Lower leg skin (tissue), 4 donors: ENCODE results near the gene TNIP1. TPM values are rescaled to one million over a fixed set of nuclear protein-coding genes. Genes with fewer than 3 reads are reported as not detected.
A peak's percentile ranks its signal among the peaks of the same experiment; 100 is the strongest.

Experiments used
- DNase-seq, 2 donors: peaks; one replicate each; pipeline ENCODE4 v3.0.0-alpha.2; 2019; ENCODE audit warnings: low spot score in 2 of 2
- H3K4me3 ChIP-seq: fragments of 200-600 bp; sonication (generic); 2 replicates; pipeline ENCODE4 v1.5.1; 2017; ENCODE audit warnings: mild to moderate bottlenecking, low read depth; ENCODE audit not compliant: poor library complexity, severe bottlenecking
- CTCF ChIP-seq, 3 donors: fragments of 450-650 bp; IDR thresholded peaks; one replicate each; pipeline ENCODE4 v1.5.1; 2016; ENCODE audit warnings: antibody characterized with exemption in 3 of 3, mild to moderate bottlenecking in 3 of 3, moderate library complexity in 2 of 3
- POLR2A ChIP-seq, 2 donors: fragments of 450-650 bp; IDR thresholded peaks; one replicate each; pipeline ENCODE4 v1.6.1; 2016 to 2017; ENCODE audit warnings: antibody characterized with exemption in 2 of 2, mild to moderate bottlenecking in 1 of 2, moderate library complexity in 1 of 2
- WGBS, 2 donors: methylation state at CpG; one replicate each; pipeline ENCODE4 v1.1.5; 2018; 5-methylcytosine and 5-hydroxymethylcytosine counted together
- intact Hi-C: fragments of 100-400 bp; cut with DNase I; formaldehyde crosslinking; loops from one replicate; pipeline ENCODE4 v1.15.0; 2023; ENCODE audit warnings: low total_unique reads
- total RNA-seq, 4 donors: library from RNA; depleted of rRNA; stranded (reverse); fragments of >200 nt; gene quantifications; one replicate each; pipeline ENCODE4 v1.1.0, GENCODE V29; 2016

Gene TNIP1, protein sequence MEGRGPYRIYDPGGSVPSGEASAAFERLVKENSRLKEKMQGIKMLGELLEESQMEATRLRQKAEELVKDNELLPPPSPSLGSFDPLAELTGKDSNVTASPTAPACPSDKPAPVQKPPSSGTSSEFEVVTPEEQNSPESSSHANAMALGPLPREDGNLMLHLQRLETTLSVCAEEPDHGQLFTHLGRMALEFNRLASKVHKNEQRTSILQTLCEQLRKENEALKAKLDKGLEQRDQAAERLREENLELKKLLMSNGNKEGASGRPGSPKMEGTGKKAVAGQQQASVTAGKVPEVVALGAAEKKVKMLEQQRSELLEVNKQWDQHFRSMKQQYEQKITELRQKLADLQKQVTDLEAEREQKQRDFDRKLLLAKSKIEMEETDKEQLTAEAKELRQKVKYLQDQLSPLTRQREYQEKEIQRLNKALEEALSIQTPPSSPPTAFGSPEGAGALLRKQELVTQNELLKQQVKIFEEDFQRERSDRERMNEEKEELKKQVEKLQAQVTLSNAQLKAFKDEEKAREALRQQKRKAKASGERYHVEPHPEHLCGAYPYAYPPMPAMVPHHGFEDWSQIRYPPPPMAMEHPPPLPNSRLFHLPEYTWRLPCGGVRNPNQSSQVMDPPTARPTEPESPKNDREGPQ
- total RNA-seq: 100 to 1,000 TPM in 1 of 4 donors, 10 to 100 TPM in 3; 91.2 to 123 (median 98.1) TPM

GRCh38 chr5:151080613-151081430, at the start of gene TNIP1:
TSS of gene TNIP1 (minus strand) at chr5:151081034. CDS start at chr5:151065095, 15,939 bp downstream.
- peak; percentile 90 to 98 for DNase-seq
- intact Hi-C loops: no loop called here
- 0 to 1% methylated on average over 8 to 53 of the region's 86 CpGs for WGBS, 2 donors
- TF ChIP-seq CTCF (IDR thresholded peaks at IDR 0.05): no peak
- TF ChIP-seq POLR2A (IDR thresholded peaks at IDR 0.05): peak in 1 of 2 donors; percentile 54
- peak within 1 kb of the TSS; percentile 89 for H3K4me3 ChIP-seq

DNA sequence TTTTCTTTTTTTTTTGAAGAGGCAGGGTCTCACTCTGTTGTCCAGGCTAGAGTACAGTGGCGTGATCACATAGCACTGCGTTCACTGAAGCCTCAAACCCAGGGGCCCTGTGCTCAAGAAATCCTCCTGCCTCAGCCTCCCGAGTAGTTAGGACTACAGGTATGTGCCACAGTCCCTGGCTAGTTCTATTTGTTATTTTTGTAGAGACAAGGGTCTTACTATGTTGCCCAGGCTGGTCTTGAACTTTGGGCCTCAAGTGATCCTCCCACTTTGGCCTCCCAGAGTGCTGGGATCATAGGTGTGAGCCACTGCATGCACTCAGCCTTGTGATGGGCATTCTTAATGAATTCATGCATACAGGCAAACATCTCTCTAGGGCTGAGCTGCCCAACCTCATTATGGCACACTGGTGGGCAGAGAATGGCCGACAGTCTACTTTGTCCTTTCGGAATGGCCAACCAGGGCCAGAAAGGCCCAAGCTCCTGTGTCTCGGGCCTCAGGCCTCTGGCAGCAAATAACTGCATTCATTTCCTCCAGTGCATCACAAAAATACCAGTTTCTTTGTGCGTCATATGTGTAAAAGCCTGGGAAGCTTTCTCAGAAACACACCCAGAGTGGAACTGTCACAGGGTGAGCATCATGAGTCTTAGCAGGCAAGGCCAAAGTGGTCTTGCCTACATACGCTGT, 49.5 kb upstream of the TNIP1 start:
- intact Hi-C loops: loop anchor here (5.0 kb wide), 1 partner anchor 37 kb away; no protein-coding TSS in a partner anchor
- TF ChIP-seq POLR2A (IDR thresholded peaks at IDR 0.05): no peak
- no peak for TF ChIP-seq CTCF (IDR thresholded peaks at IDR 0.05)
- DNase-seq: no peak
- no peak overlapping the region for H3K4me3 ChIP-seq
- 92 to 97% methylated on average over 8 of the region's 8 CpGs for WGBS, 2 donors

DNA sequence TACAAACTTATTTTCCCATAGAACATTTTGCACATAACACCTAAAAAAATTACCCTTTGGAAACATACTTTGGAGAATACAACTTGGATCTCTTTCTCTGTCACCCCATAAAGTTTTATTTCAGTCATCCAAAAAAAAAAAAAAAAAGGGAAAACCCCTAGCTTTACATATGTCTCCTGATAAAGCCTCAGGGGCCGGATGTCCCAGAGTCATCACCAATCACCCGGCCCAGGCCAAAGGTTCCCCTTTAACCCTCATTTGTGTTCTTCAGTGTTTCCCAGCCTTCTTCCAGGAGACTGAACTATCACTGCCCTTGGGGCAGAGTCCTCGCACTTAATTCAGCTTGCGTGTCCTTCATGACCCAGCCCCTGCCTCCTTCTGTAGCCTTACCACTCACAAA, 48.0 kb upstream of the TNIP1 start:
- 63 to 68% methylated on average over 4 of the region's 4 CpGs for WGBS, 2 donors
- intact Hi-C loops: loop anchor here (10.0 kb wide), 2 partner anchors 106 to 186 kb away; no protein-coding TSS in a partner anchor
- H3K4me3 ChIP-seq: no peak overlapping the region
- DNase-seq: no peak
- TF ChIP-seq POLR2A (IDR thresholded peaks at IDR 0.05) (no peak), CTCF (IDR thresholded peaks at IDR 0.05) (no peak)

- TF ChIP-seq POLR2A (IDR thresholded peaks at IDR 0.05) (no peak), CTCF (IDR thresholded peaks at IDR 0.05) (no peak)
- H3K4me3 ChIP-seq: no peak overlapping the region
- no peak for DNase-seq
- intact Hi-C loops: loop anchor here (10.0 kb wide), 2 partner anchors 107 to 187 kb away; no protein-coding TSS in a partner anchor
- 76 to 83% methylated on average over 8 of the region's 8 CpGs for WGBS, 2 donors
These were observed 47.1 kb upstream of the TNIP1 start for GRCh38 chr5:151127926-151128325.

- DNase-seq: peak; percentile 51 to 93
- TF ChIP-seq POLR2A (IDR thresholded peaks at IDR 0.05) (no peak), CTCF (IDR thresholded peaks at IDR 0.05) (peak in 1 of 3 donors; percentile 72)
- intact Hi-C loops: loop anchor here (10.0 kb wide), 2 partner anchors 109 to 189 kb away; no protein-coding TSS in a partner anchor
- no peak overlapping the region for H3K4me3 ChIP-seq
- WGBS, 2 donors: 17 to 22% methylated on average over 9 of the region's 9 CpGs
These were observed 45.4 kb upstream of the TNIP1 start for GRCh38 chr5:151126199-151126645.
